Skeletal muscle satellite cell (primary cell): ENCODE measurements around the gene CLCN4.

ENCODE experiments used
- H3K27me3 ChIP-seq: 2 replicates; pipeline ENCODE4 v1.7.0; 2013; ENCODE audit warnings: low read length; ENCODE audit not compliant: control insufficient read depth, insufficient read depth
- H3K36me3 ChIP-seq: 2 replicates; pipeline ENCODE4 v1.7.0; 2013; ENCODE audit warnings: mild to moderate bottlenecking, control low read depth, low read length; ENCODE audit not compliant: insufficient read depth
- H3K4me1 ChIP-seq: 2 replicates; pipeline ENCODE4 v1.7.0; 2013; ENCODE audit warnings: low read length; ENCODE audit not compliant: control insufficient read depth, insufficient read depth
- H3K4me2 ChIP-seq: 2 replicates; pipeline ENCODE4 v1.7.0; 2013; ENCODE audit warnings: mild to moderate bottlenecking, low read length
- H3K4me3 ChIP-seq: 2 replicates; pipeline ENCODE4 v1.7.0; 2013; ENCODE audit warnings: low read length
- H3K9ac ChIP-seq: 2 replicates; pipeline ENCODE4 v1.7.0; 2013; ENCODE audit warnings: mild to moderate bottlenecking, low read depth, low read length, moderate library complexity
- H3K9me3 ChIP-seq: replicated peaks from 2 replicates; pipeline ENCODE4 v1.7.0; 2013; ENCODE audit warnings: mild to moderate bottlenecking, control low read depth, low read length

CLCN4 gene

DNA sequence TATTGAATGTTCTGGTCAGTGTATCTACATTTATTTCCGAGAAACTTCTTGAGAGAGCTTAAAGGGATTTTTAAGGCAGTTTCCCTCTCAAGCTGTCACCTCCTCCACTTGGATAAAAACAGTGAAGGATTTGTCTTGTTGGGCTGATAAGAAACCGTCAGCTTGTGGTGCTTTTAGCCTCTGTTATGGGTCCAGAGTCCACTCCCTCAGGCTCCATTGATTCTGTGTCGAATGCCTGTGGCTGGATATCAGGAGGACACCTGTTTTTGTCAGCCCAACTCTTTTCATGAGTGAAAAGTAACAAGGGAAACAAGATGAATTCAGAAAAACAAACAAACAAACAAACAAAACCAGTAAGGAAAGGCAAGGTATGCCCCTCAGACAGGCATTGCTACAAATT lies 12.4 kb downstream of the CLCN4 start:
- Histone ChIP-seq H3K9me3 (no peaks in the 10 kb centered on the region), H3K4me2 (no peak overlapping the region), H3K36me3 (no peaks in the 10 kb centered on the region), H3K4me1 (peaks cover 18% of the 10 kb centered on the region), H3K27me3 (no peaks in the 10 kb centered on the region), H3K9ac (no peak overlapping the region), H3K4me3 (no peak overlapping the region)

DNA sequence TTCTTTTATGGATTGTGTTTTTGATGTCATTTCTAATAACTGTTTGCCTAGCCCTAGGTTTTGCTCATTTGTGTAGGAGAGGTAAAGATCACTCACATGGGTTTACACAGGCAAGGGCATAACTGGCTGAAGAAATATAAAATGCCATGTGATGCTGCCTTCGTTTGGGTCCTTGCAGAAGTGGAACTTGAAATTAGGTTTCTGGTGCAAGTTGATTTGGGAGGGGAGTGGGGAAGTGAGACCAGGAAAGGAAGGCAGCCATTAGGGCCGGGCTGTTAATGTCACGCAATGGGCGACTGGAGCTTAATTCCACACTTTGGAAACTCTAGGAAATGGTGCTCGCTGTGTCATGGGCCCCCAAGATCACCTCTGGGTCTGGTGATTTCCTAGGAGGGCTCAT lies 14.5 kb downstream of the CLCN4 start:
- Histone ChIP-seq H3K9me3 (no peaks in the 10 kb centered on the region), H3K9ac (no peak overlapping the region), H3K4me3 (no peak overlapping the region)

DNA sequence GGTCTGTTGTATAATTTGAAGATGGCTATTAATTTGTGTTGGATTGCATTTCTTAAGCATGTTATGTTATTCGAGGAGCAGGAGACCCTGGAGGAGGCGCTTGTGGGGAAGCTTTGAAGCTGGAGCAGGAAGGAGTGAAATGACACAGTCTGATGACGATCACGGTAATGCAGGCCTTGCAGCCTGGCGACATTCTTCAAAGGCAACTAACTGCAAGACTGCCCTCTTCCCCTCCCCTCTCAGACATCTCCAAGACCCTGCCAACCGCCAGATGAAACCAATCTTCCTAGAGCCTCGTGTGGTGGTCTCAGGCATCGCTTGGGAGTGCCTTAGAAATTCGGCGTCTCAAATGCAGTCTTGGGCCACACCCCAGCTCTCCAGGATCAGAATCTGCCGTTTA lies 16.1 kb downstream of the CLCN4 start:
- no peaks in the 10 kb centered on the region for H3K36me3 ChIP-seq
- no peak overlapping the region for H3K4me3 ChIP-seq
- H3K27me3 ChIP-seq, result no peaks in the 10 kb centered on the region
- H3K9me3 ChIP-seq, result no peaks in the 10 kb centered on the region
- H3K9ac ChIP-seq, result no peak overlapping the region
- H3K4me2 ChIP-seq, result peak overlapping the region; percentile 57
- peaks cover 24% of the 10 kb centered on the region for H3K4me1 ChIP-seq

More for the DNA sequence above, 14.5 kb downstream of the CLCN4 start:
- Histone ChIP-seq H3K27me3 (no peaks in the 10 kb centered on the region), H3K4me1 (peaks cover 23% of the 10 kb centered on the region), H3K4me2 (no peak overlapping the region), H3K36me3 (no peaks in the 10 kb centered on the region)

DNA sequence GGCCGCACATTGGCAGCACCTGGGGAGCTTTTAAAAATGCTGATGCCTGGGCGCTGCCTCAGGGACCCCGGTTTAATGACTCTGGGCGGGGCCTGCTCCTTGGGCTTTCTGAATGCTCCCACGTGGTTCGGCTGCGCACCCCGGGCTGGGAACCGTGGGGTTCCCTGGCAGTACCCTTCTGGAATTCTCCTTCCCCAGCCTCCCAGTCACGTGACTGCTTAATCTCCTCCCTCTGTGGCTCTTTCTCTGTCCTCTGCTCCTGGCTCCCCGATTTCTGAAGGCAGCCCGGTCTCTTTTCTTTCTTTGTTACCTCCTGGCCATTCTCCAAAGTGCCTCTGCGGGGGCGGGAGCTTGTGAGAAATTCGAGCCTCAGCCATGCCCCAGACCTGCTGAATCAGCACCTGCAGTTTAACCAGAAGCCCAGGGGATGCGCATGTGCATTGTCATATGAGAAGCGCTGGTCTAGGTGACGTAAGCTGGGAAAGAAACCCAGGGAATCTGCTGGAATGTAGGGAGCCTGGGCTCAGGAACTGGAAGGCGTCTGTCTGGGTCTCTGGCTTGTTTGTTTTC lies 16.6 kb downstream of the CLCN4 start:
- H3K9ac ChIP-seq, result peak overlapping the region; percentile 19
- H3K4me3 ChIP-seq, result peak overlapping the region; percentile 45
- no peaks in the 10 kb centered on the region for H3K36me3 ChIP-seq
- H3K27me3 ChIP-seq, result no peaks in the 10 kb centered on the region
- peaks cover 24% of the 10 kb centered on the region for H3K4me1 ChIP-seq
- peak overlapping the region; percentile 57 for H3K4me2 ChIP-seq
- no peaks in the 10 kb centered on the region for H3K9me3 ChIP-seq

DNA sequence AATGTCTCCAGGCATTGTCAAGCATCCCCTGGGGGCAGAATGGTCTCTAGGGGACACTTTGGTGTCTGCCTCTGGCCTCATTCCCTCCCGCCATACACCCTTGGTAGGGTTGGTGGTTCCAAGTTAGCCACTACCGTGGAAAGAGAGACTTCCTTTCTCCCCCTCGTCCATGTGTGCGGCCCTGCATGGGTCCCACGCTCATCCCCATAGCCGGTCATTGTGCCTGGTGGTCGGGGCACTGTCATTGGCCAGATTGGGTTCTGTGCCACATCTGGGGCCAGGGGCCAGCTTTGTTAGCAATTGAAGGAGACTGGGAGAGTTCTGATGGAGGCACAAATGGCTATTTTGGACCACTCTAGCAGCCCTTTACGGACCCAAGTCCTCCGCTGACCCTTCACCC lies 17.3 kb downstream of the CLCN4 start:
- Histone ChIP-seq H3K4me1 (peaks cover 24% of the 10 kb centered on the region), H3K4me3 (peak overlapping the region; percentile 45), H3K9ac (no peak overlapping the region), H3K9me3 (no peaks in the 10 kb centered on the region), H3K27me3 (no peaks in the 10 kb centered on the region), H3K4me2 (peak overlapping the region; percentile 57), H3K36me3 (no peaks in the 10 kb centered on the region)

DNA sequence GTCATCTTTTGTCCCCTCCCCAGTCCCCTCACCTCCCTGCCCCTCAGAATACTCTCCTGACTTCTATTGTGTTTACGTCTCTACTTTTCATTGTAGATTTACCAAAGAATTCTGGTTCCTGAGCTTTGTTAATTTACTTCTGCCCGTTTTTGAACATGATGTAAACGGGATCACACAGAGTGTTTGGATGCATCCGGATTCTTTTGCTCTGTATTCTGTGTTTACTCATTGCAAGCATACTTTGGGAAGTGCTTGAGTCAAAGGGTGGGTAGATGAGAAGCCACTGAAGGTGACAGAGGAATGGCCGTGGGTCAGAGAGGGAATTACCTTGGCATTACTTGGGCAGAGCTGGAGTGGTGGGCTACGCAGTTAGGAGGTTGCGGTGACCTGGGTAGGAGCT lies 18.0 kb downstream of the CLCN4 start:
- Histone ChIP-seq H3K9ac (no peak overlapping the region), H3K9me3 (no peaks in the 10 kb centered on the region), H3K4me2 (no peak overlapping the region), H3K4me1 (peaks cover 24% of the 10 kb centered on the region), H3K27me3 (no peaks in the 10 kb centered on the region), H3K4me3 (no peak overlapping the region), H3K36me3 (no peaks in the 10 kb centered on the region)

DNA sequence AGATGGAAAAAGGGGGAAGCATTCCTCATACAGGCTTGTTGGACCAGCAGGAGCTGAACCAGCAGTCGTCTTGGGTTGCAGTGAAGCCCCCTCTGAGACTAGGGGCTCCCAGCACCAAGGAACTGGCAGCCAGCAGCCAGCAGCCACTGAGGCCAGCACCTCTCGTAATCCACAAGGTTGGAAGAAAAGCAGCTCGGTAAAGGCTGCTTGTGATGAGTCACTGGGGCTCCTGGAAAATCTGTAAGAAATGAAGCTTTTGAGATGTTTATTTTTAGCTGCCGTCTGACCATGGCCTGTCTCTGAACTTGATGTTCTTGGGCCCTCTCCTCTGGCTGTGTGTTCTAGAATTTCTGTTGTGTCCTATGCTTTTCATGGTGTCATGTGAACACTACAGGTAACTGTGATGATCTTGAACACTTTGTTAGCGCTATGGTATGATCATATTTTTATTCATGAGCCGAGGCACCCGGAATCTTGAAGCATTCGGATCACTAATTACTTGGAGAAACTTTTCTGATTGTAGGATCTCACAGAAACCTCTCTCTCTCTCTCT lies 18.6 kb downstream of the CLCN4 start:
- H3K4me2 ChIP-seq, result no peak overlapping the region
- H3K9ac ChIP-seq, result no peak overlapping the region
- no peaks in the 10 kb centered on the region for H3K9me3 ChIP-seq
- no peaks in the 10 kb centered on the region for H3K36me3 ChIP-seq
- H3K4me3 ChIP-seq, result no peak overlapping the region
- peaks cover 24% of the 10 kb centered on the region for H3K4me1 ChIP-seq
- H3K27me3 ChIP-seq, result no peaks in the 10 kb centered on the region

DNA sequence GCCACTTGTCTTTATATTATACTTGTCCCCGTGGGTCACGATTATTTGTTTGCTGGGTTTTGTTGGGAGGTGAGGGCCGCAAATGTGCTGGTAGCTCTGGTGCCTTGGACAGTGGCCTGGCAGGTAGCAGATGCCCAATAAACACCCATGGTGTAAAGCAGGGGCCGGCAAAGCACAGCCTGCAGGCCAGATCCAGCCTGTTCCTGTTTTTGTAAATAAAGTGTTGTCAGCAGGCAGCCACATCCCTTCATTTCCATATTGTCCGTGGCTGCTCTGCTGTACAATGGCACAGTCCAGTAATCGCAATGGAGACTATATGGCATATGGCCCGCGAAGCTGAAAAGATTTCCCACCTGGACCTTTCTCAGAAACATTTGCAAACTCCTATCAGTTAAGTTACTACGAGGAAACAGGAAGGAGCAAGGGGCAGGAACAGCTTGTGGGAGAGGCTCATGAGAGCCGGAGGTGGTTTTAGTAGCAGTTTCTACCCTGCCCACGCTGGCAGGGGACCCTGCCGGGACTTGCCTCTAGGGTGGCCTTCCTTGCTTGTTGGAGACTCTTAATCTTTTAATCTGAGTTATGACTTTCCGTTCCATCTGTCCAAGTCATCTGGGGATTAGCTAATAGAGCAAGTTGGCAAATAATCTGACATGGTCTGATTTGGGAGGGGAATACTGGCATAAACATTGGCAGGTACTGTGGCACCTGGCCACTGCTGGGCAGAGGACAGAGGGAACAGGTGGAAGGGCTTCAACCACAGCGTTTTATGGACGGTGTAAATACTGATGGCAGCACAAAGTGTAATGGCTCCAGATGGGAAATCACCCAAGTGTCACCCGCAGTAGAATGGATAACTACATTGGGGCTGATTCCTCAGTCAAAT lies 19.6 kb downstream of the CLCN4 start:
- peaks cover 24% of the 10 kb centered on the region for H3K4me1 ChIP-seq
- H3K4me3 ChIP-seq, result no peak overlapping the region
- H3K4me2 ChIP-seq, result no peak overlapping the region
- H3K27me3 ChIP-seq, result no peaks in the 10 kb centered on the region
- H3K36me3 ChIP-seq, result no peaks in the 10 kb centered on the region
- no peak overlapping the region for H3K9ac ChIP-seq
- no peaks in the 10 kb centered on the region for H3K9me3 ChIP-seq

DNA sequence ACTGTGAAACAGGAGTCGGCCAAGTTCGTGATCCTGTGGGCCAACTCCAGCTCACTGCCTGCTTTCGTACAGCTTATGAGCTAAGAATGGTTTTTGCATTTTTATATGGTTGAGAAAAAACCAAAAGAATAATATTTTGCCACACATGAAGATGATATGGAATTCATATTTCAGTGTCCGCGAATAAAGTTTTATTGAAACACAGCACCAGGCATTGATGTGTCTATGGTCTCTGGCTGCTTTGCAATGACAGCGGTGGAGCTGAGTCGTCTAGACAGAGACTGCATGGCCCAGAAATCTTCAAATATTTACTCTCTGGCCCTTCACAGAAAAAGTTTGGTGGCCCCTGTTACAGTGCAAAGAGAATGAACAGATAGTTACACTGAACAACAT lies 20.2 kb downstream of the CLCN4 start:
- H3K36me3 ChIP-seq, result no peaks in the 10 kb centered on the region
- H3K4me2 ChIP-seq, result no peak overlapping the region
- H3K4me1 ChIP-seq, result peaks cover 24% of the 10 kb centered on the region
- H3K27me3 ChIP-seq, result no peaks in the 10 kb centered on the region
- H3K9ac ChIP-seq, result no peak overlapping the region
- no peak overlapping the region for H3K4me3 ChIP-seq
- H3K9me3 ChIP-seq, result no peaks in the 10 kb centered on the region

DNA sequence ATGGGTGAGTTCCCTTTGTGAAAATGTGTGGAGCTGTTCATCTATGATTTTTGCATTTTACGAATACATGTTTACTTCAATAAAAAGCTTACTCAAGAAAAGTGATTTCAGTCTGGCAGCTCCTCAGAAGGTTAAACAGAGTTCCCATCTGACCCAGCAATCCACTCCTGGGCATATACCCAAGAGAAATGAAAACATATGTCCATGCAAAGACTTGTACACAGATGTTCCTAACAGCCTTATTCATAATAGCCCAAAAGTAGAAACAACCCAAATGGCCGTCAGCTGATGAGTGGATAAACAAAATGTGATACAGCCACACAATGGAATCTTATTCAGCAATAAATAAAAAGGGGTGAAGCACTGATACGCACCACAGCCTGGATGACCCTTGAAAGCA lies 20.8 kb downstream of the CLCN4 start:
- Histone ChIP-seq H3K4me3 (no peak overlapping the region), H3K4me1 (peaks cover 24% of the 10 kb centered on the region), H3K36me3 (no peaks in the 10 kb centered on the region), H3K9ac (no peak overlapping the region), H3K27me3 (no peaks in the 10 kb centered on the region), H3K4me2 (no peak overlapping the region), H3K9me3 (no peaks in the 10 kb centered on the region)

DNA sequence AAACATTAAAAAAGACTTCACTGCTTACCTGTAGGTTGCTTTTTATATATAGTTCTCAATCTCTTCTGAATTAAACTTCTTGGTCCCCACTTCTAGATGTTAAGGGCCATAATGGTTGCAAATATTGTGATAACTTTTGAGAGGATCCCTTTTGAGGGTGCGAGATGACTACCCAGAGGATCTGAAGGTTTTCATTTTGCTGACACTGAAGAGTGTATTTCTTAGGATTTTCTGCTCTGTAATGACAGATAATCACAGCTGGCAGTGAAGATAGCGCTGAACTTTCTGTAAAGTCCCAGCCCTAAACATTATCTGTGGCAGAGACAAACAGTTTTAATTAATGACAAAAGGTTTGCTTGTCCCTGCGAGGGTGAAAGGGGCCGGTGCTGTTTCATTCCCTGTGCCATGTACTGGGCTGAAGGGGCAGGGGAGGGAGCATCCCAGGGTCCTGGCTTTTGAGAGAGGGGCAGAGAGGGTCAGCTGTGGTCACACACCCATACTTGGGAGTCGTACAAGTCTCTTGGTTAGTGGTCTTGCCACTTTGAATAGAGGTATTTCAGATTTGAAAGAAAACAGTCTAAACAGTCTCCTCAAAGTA lies 22.2 kb downstream of the CLCN4 start:
- Histone ChIP-seq H3K27me3 (no peaks in the 10 kb centered on the region), H3K4me2 (no peak overlapping the region), H3K4me1 (peaks cover 15% of the 10 kb centered on the region), H3K9me3 (no peaks in the 10 kb centered on the region), H3K9ac (no peak overlapping the region), H3K4me3 (no peak overlapping the region), H3K36me3 (no peaks in the 10 kb centered on the region)
